ENCODE data around the gene GATD1.
A peak's percentile ranks its signal among the peaks of the same experiment; 100 is the strongest.

GATD1 gene

DNA sequence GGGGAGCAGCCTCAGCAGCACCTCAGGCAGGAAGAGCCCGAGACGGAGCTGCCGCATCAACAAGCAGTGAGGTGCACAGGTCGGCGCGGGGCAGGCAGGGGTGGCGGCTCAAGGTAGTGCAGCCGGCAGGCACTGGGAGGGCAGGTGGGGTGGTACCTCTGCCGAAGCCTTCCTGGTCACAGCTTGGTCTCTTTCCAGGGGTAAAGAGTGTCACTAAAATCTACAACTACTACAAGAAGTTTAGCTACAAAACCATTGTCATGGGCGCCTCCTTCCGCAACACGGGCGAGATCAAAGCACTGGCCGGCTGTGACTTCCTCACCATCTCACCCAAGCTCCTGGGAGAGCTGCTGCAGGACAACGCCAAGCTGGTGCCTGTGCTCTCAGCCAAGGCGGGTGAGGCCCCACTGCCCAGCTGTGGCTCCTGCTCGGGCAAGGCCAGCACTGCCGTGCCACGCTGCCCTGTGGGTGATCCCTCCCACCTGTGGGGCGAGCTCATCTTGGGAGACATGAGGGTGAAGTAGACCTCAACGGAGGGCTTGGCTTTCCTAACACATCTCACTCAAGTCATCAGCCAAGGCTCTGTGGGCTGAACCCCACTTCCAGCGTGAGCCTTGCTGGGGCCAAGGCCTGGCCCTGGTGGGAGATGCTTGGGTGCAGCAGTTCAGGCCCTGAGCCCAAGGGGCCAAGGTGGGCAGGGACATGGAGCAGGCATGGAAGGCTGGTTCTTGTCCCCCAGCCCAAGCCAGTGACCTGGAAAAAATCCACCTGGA, 13.6 kb downstream of the GATD1 start:
- Histone ChIP-seq H3K36me3 (ENCODE audit: control insufficient read depth in 1 of 2, insufficient read depth in 2 of 2, low read length in 2 of 2) (peaks cover 16 to 70% of the 10 kb centered on the region in 2 donors), H3K9ac (ENCODE audit: low read depth in 1 of 2, low read length in 2 of 2) (no peak overlapping the region), H3K27me3 (ENCODE audit: control insufficient read depth in 1 of 2, insufficient read depth in 2 of 2, low read length in 2 of 2) (no peaks in the 10 kb centered on the region), H3K4me1 (ENCODE audit: control insufficient read depth in 1 of 2, insufficient read depth in 2 of 2, low read length in 2 of 2) (peaks cover 12 to 16% of the 10 kb centered on the region in 2 donors), H3K9me3 (ENCODE audit: control insufficient read depth in 1 of 2, low read length in 2 of 2) (no peaks in the 10 kb centered on the region), H3K4me3 (ENCODE audit: low read depth in 1 of 2, low read length in 2 of 2) (no peak overlapping the region), H3K27ac (ENCODE audit: low read depth, low read length) (no peak overlapping the region)

DNA sequence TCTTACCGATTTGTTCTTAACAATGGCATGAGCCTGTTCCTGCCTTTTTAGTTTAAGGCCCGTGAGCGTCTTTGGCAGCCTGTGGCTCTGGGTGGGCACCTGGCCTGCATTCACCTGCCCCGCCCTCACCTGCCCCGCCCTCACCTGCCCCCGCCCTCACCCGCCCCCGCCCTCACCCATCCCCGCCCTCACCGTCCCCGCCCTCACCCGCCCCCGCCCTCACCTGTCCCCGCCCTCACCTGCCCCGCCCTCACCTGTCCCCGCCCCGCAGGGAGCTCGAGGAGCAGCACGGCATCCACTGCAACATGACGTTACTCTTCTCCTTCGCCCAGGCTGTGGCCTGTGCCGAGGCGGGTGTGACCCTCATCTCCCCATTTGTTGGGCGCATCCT, 14.2 kb downstream of the GATD1 start:
- H3K36me3 ChIP-seq (ENCODE audit: control insufficient read depth in 1 of 2, insufficient read depth in 2 of 2, low read length in 2 of 2): peaks cover 16 to 75% of the 10 kb centered on the region in 2 donors
- H3K27ac ChIP-seq (ENCODE audit: low read depth, low read length): peak overlapping the region; percentile 54

DNA sequence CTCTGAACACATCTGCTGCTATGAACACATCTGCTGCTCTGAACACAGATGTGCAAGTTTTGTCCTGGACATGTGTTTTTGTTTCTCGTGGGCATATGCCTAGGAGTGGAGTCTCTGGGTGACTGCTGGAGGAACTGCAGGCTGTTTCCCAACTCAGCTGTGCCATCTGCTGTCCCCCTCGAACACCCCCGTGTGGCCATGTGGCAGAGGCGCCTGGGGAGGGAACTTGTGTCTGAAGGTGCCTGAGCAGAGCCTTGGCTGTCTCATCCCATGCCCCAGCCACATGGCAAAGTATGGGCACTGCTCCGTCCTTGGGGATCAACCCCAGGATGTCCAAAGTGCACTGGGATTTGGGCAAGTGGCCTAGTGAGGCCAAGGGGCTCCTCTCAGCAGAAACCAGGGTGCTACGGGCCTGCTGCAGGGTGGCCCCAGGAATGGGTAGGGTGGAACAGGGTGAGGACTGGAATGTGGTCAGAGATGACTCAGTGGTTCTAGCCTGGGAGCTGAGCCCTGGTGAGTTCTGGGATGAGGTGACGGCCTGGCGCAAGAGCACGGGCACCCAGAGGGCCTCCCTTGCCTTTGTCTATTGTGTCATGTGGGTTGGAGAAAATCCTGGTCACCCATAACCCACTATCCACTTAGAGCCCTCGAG, 14.7 kb downstream of the GATD1 start:
- Histone ChIP-seq H3K27ac (ENCODE audit: low read depth, low read length) (peak overlapping the region; percentile 54), H3K36me3 (ENCODE audit: control insufficient read depth in 1 of 2, insufficient read depth in 2 of 2, low read length in 2 of 2) (peaks cover 17 to 79% of the 10 kb centered on the region in 2 donors), H3K9me3 (ENCODE audit: control insufficient read depth in 1 of 2, low read length in 2 of 2) (no peaks in the 10 kb centered on the region), H3K27me3 (ENCODE audit: control insufficient read depth in 1 of 2, insufficient read depth in 2 of 2, low read length in 2 of 2) (no peaks in the 10 kb centered on the region), H3K4me3 (ENCODE audit: low read depth in 1 of 2, low read length in 2 of 2) (no peak overlapping the region), H3K4me1 (ENCODE audit: control insufficient read depth in 1 of 2, insufficient read depth in 2 of 2, low read length in 2 of 2) (peaks cover 12 to 16% of the 10 kb centered on the region in 2 donors), H3K9ac (ENCODE audit: low read depth in 1 of 2, low read length in 2 of 2) (peak overlapping the region; percentile 2 to 59)

More for the DNA sequence above, 14.2 kb downstream of the GATD1 start:
- Histone ChIP-seq H3K9ac (ENCODE audit: low read depth in 1 of 2, low read length in 2 of 2) (peak overlapping the region; percentile 2 to 59), H3K27me3 (ENCODE audit: control insufficient read depth in 1 of 2, insufficient read depth in 2 of 2, low read length in 2 of 2) (no peaks in the 10 kb centered on the region), H3K9me3 (ENCODE audit: control insufficient read depth in 1 of 2, low read length in 2 of 2) (no peaks in the 10 kb centered on the region), H3K4me1 (ENCODE audit: control insufficient read depth in 1 of 2, insufficient read depth in 2 of 2, low read length in 2 of 2) (peaks cover 12 to 16% of the 10 kb centered on the region in 2 donors), H3K4me3 (ENCODE audit: low read depth in 1 of 2, low read length in 2 of 2) (no peak overlapping the region)

DNA sequence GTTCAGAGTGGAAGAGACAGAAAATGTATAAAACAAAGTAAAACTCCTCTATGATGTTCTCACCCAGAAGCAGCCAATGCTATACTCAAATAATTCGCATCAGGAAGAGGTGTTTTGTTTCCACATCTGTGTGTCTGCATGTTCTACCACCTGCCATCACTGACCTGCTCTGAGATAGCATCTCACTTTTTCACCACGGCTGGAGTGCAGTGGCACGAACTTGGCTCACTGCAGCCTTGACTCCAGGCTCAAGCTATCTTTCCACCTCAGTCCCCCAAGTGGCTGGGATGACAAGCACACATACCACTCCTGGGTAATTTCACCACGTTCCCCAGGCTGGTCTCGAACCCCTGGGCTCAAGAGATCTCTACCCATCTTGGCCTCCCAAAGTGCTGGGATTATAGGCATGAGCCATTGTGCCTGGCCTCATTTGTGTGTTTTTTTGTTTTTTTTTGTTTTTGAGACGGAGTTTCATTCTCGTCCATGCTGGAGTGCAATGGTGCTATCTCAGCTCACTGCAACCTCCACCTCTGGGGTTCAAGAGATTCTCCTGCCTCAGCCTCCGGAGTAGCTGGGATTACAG, 15.7 kb downstream of the GATD1 start:
- H3K36me3 ChIP-seq (ENCODE audit: control insufficient read depth in 1 of 2, insufficient read depth in 2 of 2, low read length in 2 of 2): peaks cover 23 to 83% of the 10 kb centered on the region in 2 donors

DNA sequence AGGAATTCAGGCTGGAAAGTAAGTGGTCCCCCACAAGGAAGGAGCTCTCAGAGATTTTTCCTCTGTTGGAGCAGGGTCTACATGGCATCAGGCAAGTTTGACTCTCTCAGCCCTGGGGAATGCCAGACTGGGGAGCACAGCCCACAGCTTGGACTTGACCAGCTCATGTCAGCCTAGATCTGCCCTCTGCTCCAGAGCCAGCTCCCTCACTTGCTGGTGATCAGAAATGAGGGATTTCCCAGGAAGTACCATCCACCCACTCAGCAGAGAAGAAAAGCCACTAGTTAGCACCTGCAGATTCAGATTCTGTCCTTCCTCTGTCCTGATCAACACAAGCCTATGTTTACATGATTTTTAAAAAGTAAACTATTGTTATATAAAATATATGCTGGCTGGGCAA, 17.1 kb downstream of the GATD1 start:
- Histone ChIP-seq H3K9me3 (ENCODE audit: control insufficient read depth in 1 of 2, low read length in 2 of 2) (no peaks in the 10 kb centered on the region), H3K36me3 (ENCODE audit: control insufficient read depth in 1 of 2, insufficient read depth in 2 of 2, low read length in 2 of 2) (peaks cover 23 to 84% of the 10 kb centered on the region in 2 donors), H3K9ac (ENCODE audit: low read depth in 1 of 2, low read length in 2 of 2) (no peak overlapping the region), H3K27me3 (ENCODE audit: control insufficient read depth in 1 of 2, insufficient read depth in 2 of 2, low read length in 2 of 2) (no peaks in the 10 kb centered on the region), H3K4me3 (ENCODE audit: low read depth in 1 of 2, low read length in 2 of 2) (no peak overlapping the region), H3K27ac (ENCODE audit: low read depth, low read length) (no peak overlapping the region), H3K4me1 (ENCODE audit: control insufficient read depth in 1 of 2, insufficient read depth in 2 of 2, low read length in 2 of 2) (peaks cover 12 to 16% of the 10 kb centered on the region in 2 donors)

More for the DNA sequence above, 15.7 kb downstream of the GATD1 start:
- no peak overlapping the region for H3K9ac ChIP-seq (ENCODE audit: low read depth in 1 of 2, low read length in 2 of 2)
- H3K9me3 ChIP-seq (ENCODE audit: control insufficient read depth in 1 of 2, low read length in 2 of 2): no peaks in the 10 kb centered on the region
- peaks cover 12 to 16% of the 10 kb centered on the region in 2 donors for H3K4me1 ChIP-seq (ENCODE audit: control insufficient read depth in 1 of 2, insufficient read depth in 2 of 2, low read length in 2 of 2)
- H3K27ac ChIP-seq (ENCODE audit: low read depth, low read length): no peak overlapping the region
- H3K27me3 ChIP-seq (ENCODE audit: control insufficient read depth in 1 of 2, insufficient read depth in 2 of 2, low read length in 2 of 2): no peaks in the 10 kb centered on the region
- no peak overlapping the region for H3K4me3 ChIP-seq (ENCODE audit: low read depth in 1 of 2, low read length in 2 of 2)

DNA sequence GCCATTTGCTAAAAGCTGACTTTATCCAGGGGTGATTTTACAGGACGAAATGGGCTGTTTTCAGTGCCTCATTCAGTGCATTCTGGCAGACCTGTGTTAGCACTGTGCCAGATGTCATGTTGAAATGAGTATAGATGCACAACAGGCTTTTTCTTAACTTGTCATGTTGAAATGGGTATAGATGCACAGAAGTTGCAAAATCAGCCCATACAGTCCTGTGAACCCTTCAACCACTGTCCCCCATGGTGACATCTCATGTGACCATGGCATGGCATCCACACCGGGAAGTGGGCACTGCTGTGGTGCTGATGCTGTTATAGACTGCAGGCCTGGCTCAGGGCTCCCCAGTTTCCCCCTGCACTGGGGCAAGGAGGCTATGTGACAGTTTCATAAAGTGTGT, 27.6 kb downstream of the GATD1 start:
- no peak overlapping the region for H3K9ac ChIP-seq (ENCODE audit: low read depth in 1 of 2, low read length in 2 of 2)
- no peak overlapping the region for H3K27ac ChIP-seq (ENCODE audit: low read depth, low read length)
- no peak overlapping the region for H3K4me3 ChIP-seq (ENCODE audit: low read depth in 1 of 2, low read length in 2 of 2)

DNA sequence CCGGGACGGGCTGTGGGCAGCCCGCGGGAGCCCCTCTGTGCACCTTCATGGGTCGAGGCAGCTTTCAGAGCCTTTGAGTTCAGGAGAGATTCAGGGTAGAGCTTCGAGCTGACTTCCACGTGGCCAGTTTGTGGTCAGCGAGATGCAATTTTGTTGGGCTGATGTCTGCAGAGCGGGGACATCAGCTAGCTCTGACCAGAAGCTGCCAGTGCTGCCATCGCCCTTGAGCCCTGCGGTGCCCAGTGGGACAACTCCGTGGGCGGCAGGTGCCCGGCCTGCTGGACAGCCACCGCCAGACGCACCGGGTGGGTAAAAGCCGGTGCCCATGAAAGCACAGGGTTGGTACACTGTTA, 29.3 kb downstream of the GATD1 start:
- H3K9me3 ChIP-seq (ENCODE audit: control insufficient read depth in 1 of 2, low read length in 2 of 2): no peaks in the 10 kb centered on the region
- H3K9ac ChIP-seq (ENCODE audit: low read depth in 1 of 2, low read length in 2 of 2): peak overlapping the region; percentile 73 to 86
- no peaks in the 10 kb centered on the region for H3K27me3 ChIP-seq (ENCODE audit: control insufficient read depth in 1 of 2, insufficient read depth in 2 of 2, low read length in 2 of 2)
- H3K4me3 ChIP-seq (ENCODE audit: low read depth in 1 of 2, low read length in 2 of 2): peak overlapping the region; percentile 82 to 83
- H3K4me1 ChIP-seq (ENCODE audit: control insufficient read depth in 1 of 2, insufficient read depth in 2 of 2, low read length in 2 of 2): peaks cover 16 to 27% of the 10 kb centered on the region in 2 donors
- peaks cover 0 to 3% of the 10 kb centered on the region in 2 donors for H3K36me3 ChIP-seq (ENCODE audit: control insufficient read depth in 1 of 2, insufficient read depth in 2 of 2, low read length in 2 of 2)
- H3K27ac ChIP-seq (ENCODE audit: low read depth, low read length): peak overlapping the region; percentile 50

More for the DNA sequence above, 27.6 kb downstream of the GATD1 start:
- Histone ChIP-seq H3K27me3 (ENCODE audit: control insufficient read depth in 1 of 2, insufficient read depth in 2 of 2, low read length in 2 of 2) (no peaks in the 10 kb centered on the region), H3K4me1 (ENCODE audit: control insufficient read depth in 1 of 2, insufficient read depth in 2 of 2, low read length in 2 of 2) (peaks cover 16 to 27% of the 10 kb centered on the region in 2 donors), H3K9me3 (ENCODE audit: control insufficient read depth in 1 of 2, low read length in 2 of 2) (no peaks in the 10 kb centered on the region), H3K36me3 (ENCODE audit: control insufficient read depth in 1 of 2, insufficient read depth in 2 of 2, low read length in 2 of 2) (peaks cover 0 to 3% of the 10 kb centered on the region in 2 donors)

DNA sequence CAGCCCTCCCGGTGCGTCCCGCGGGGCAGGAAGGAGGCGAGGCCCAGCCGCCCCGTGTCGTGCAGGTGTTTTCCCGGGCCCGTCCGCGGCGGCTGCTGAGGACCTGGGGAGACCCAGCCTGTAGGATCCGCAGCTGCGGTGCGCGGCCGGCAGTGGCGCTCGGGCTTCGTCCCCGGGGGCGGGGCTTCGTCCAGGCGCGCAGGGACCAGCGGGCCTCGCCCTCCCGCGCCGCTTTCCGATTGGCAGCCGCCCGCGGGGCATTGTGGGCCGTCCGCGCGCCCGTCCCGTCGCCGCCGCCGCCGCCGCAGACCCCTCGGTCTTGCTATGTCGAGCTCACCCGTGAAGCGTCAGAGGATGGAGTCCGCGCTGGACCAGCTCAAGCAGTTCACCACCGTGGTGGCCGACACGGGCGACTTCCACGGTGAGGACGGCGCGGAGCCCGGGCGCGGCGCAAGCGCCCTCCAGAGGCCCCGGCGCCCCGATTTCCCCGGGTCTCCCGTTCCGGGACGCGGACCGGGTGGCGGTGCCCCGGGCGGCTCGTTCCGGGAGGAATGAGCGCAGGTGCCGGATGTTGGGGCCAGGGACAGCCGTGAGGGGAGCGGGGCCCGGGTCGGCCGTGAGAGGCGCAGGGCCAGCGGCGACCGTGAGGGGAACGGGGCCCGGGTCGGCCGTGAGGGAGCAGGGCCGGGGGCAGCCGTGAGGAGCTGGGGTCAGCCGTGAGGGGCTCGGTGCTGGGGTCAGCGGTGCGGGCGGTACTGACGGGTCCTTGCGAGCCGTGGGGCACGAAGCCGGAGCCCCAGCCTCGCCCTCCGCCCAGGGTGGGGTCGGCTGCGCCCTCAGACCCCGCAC, 29.9 kb downstream of the GATD1 start, which contains the start of gene TALDO1:
Gene TALDO1 (plus strand): TSS at position 307 of the 849 bp plus-strand sequence. CDS start 18 bp downstream, at position 325.
- no peaks in the 10 kb centered on the region for H3K27me3 ChIP-seq (ENCODE audit: control insufficient read depth in 1 of 2, insufficient read depth in 2 of 2, low read length in 2 of 2)
- H3K9ac ChIP-seq (ENCODE audit: low read depth in 1 of 2, low read length in 2 of 2): peak within 1 kb of the TSS; percentile 73 to 86
- no peaks in the 10 kb centered on the region for H3K36me3 ChIP-seq (ENCODE audit: control insufficient read depth in 1 of 2, insufficient read depth in 2 of 2, low read length in 2 of 2)
- H3K27ac ChIP-seq (ENCODE audit: low read depth, low read length): peak within 1 kb of the TSS; percentile 50
- H3K4me1 ChIP-seq (ENCODE audit: control insufficient read depth in 1 of 2, insufficient read depth in 2 of 2, low read length in 2 of 2): peaks cover 19 to 27% of the 10 kb centered on the region in 2 donors
- H3K4me3 ChIP-seq (ENCODE audit: low read depth in 1 of 2, low read length in 2 of 2): peak within 1 kb of the TSS; percentile 82 to 83
- H3K9me3 ChIP-seq (ENCODE audit: control insufficient read depth in 1 of 2, low read length in 2 of 2): no peaks in the 10 kb centered on the region

DNA sequence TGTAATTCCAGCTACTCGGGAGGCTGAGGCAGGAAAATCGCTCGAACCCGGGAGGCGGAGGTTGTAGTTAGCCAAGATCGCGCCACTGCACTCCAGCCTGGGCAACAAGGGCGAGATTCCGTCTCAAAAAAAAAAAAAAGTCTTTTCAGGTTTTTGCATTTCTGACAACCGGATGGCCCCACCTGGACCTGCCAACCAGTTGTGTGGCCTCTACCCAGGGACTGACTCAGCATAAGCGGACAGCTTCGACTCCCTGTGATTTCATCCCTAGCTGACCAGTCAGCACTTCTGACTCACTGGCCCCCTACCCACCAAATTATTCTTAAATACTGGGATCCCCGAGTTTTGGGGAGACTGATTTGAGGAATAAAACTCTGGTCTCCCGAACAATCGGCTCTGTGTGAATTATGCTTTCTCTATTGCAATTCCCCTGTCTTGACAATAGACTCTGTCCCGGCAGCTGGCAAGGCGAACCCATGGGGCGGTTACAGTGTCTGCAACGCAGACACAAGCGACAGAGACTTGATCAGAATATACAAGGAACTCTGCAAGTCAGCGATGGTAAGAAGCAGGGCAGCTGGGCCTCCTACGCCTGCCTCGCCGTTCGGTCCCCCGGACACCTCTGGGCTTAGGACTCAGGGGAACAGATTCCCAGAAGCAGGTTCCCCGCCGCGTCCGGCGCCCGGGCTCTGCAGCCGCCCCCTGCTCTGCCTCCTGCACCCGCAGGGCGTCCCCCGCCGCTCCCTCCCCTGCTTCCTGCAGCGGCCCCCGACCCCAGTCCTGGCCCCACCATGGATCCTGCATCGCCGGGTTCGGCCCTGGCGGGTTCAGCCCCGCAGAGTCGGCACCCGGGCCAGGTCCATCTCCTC, 30.8 kb downstream of the GATD1 start:
- Histone ChIP-seq H3K36me3 (ENCODE audit: control insufficient read depth in 1 of 2, insufficient read depth in 2 of 2, low read length in 2 of 2) (no peaks in the 10 kb centered on the region), H3K27ac (ENCODE audit: low read depth, low read length) (no peak overlapping the region), H3K27me3 (ENCODE audit: control insufficient read depth in 1 of 2, insufficient read depth in 2 of 2, low read length in 2 of 2) (no peaks in the 10 kb centered on the region), H3K4me1 (ENCODE audit: control insufficient read depth in 1 of 2, insufficient read depth in 2 of 2, low read length in 2 of 2) (peaks cover 22 to 27% of the 10 kb centered on the region in 2 donors), H3K9me3 (ENCODE audit: control insufficient read depth in 1 of 2, low read length in 2 of 2) (no peaks in the 10 kb centered on the region), H3K9ac (ENCODE audit: low read depth in 1 of 2, low read length in 2 of 2) (peak overlapping the region; percentile 54 to 73), H3K4me3 (ENCODE audit: low read depth in 1 of 2, low read length in 2 of 2) (peak overlapping the region; percentile 82 to 83)

Data from duodenal mucosa (tissue), 2 donors.